DOHH2 (cell line): ENCODE measurements around the gene EDEM1.
A peak's percentile ranks its signal among the peaks of the same experiment; 100 is the strongest.
"Not testable (repeated sequence)": the region's sequence is repeated elsewhere in the genome, so short reads cannot be mapped to it uniquely, and the experiment has no call there.

Experiments
- H3F3A ChIP-seq: fragments of 200-600 bp; sonication (generic), shearing (Covaris generic); 2 replicates; pipeline ENCODE4 v1.6.0; 2016; ENCODE audit warnings: antibody characterized with exemption, mild to moderate bottlenecking; ENCODE audit not compliant: control insufficient read depth, insufficient read depth
- H3K27ac ChIP-seq: fragments of 200-600 bp; sonication (generic); 2 replicates; pipeline ENCODE4 v1.5.1; 2014; ENCODE audit warnings: low read depth, mild to moderate bottlenecking, low read length, moderate library complexity
- H3K27me3 ChIP-seq: fragments of 200-600 bp; sonication (generic); 2 replicates; pipeline ENCODE4 v1.6.1; 2014; ENCODE audit warnings: mild to moderate bottlenecking, low read length, mixed read lengths; ENCODE audit not compliant: control insufficient read depth
- H3K36me3 ChIP-seq: fragments of 200-600 bp; sonication (generic); 2 replicates; pipeline ENCODE4 v1.6.1; 2014; ENCODE audit warnings: mild to moderate bottlenecking, low read length, moderate library complexity, mixed read lengths; ENCODE audit not compliant: control insufficient read depth
- H3K4me1 ChIP-seq: fragments of 200-600 bp; sonication (generic); 2 replicates; pipeline ENCODE4 v1.6.1; 2014; ENCODE audit warnings: mild to moderate bottlenecking, low read length, mixed read lengths; ENCODE audit not compliant: control insufficient read depth
- H3K4me2 ChIP-seq: fragments of 200-600 bp; sonication (generic); 2 replicates; pipeline ENCODE4 v1.6.0; 2014; ENCODE audit warnings: mild to moderate bottlenecking, low read length, moderate library complexity
- H3K4me3 ChIP-seq: fragments of 200-600 bp; sonication (generic); 2 replicates; pipeline ENCODE4 v1.5.1; 2014; ENCODE audit warnings: mild to moderate bottlenecking, low read length, mixed read lengths
- H3K79me2 ChIP-seq: fragments of 200-600 bp; sonication (generic); 2 replicates; pipeline ENCODE4 v1.6.1; 2014; ENCODE audit warnings: mild to moderate bottlenecking, low read length, mixed read lengths; ENCODE audit not compliant: control insufficient read depth
- H3K9me2 ChIP-seq: fragments of 200-600 bp; sonication (generic); replicated peaks from 2 replicates; pipeline ENCODE4 v1.6.1; 2014; ENCODE audit warnings: mild to moderate bottlenecking, low read length, mixed read lengths; ENCODE audit not compliant: control insufficient read depth
- H3K9me3 ChIP-seq: fragments of 200-600 bp; sonication (generic); 2 replicates; pipeline ENCODE4 v1.6.1; 2014; ENCODE audit warnings: antibody characterized with exemption, low read length, mixed read lengths; ENCODE audit not compliant: control insufficient read depth, insufficient read depth
- H4K20me1 ChIP-seq: fragments of 200-600 bp; sonication (generic); 2 replicates; pipeline ENCODE4 v1.6.0; 2014; ENCODE audit warnings: low read depth, mild to moderate bottlenecking, antibody characterized with exemption, low read length, moderate library complexity; ENCODE audit not compliant: control insufficient read depth, insufficient read depth
- CTCF ChIP-seq: fragments of 200-600 bp; sonication (generic); IDR thresholded peaks from one replicate; pipeline ENCODE4 v1.5.1; 2014; ENCODE audit warnings: antibody characterized with exemption, mild to moderate bottlenecking, low read depth, low read length; ENCODE audit not compliant: poor library complexity, severe bottlenecking
- EZH2phosphoT487 ChIP-seq: fragments of 200-600 bp; sonication (generic); IDR thresholded peaks from 2 replicates; pipeline ENCODE4 v1.6.1; 2017; ENCODE audit warnings: borderline replicate concordance, mild to moderate bottlenecking, antibody characterized with exemption, low read length, moderate library complexity, mixed read lengths

EDEM1 gene

GRCh38 chr3:5181469-5182141 is 5.9 kb upstream of the EDEM1 start:
- Histone ChIP-seq H3K4me3 (peak overlapping the region; percentile 99), H3K27ac (peak overlapping the region; percentile 100), H3K27me3 (no peaks in the 10 kb centered on the region), H3K79me2 (peaks cover 57% of the 10 kb centered on the region), H3K4me1 (peaks cover 98% of the 10 kb centered on the region), H3K4me2 (peak overlapping the region; percentile 95), H3K9me3 (no peaks in the 10 kb centered on the region), H3K9me2 (no peaks in the 10 kb centered on the region), H3F3A (peaks cover 79% of the 10 kb centered on the region), H4K20me1 (no peaks in the 10 kb centered on the region), H3K36me3 (peaks cover 61% of the 10 kb centered on the region)
- no peak for TF ChIP-seq EZH2phosphoT487
- TF ChIP-seq CTCF, result no peak

- Histone ChIP-seq H3K4me1 (peaks cover 77% of the 10 kb centered on the region), H3F3A (peaks cover 67% of the 10 kb centered on the region), H3K27ac (peak overlapping the region; percentile 100), H3K36me3 (peaks cover 51% of the 10 kb centered on the region), H3K4me3 (peak overlapping the region; percentile 99), H3K79me2 (peaks cover 58% of the 10 kb centered on the region), H3K4me2 (peak overlapping the region; percentile 95)
- H3K9me3 ChIP-seq, H3K9me2 ChIP-seq, H3K27me3 ChIP-seq, H4K20me1 ChIP-seq: not testable (repeated sequence)
These were observed 3.8 kb upstream of the EDEM1 start for GRCh38 chr3:5183714-5184113.

- peaks cover 68% of the 10 kb centered on the region for H3F3A ChIP-seq
- no peaks in the 10 kb centered on the region for H3K27me3 ChIP-seq
- peaks cover 50% of the 10 kb centered on the region for H3K36me3 ChIP-seq
- peak overlapping the region; percentile 99 for H3K4me3 ChIP-seq
- H3K9me3 ChIP-seq, result no peaks in the 10 kb centered on the region
- TF ChIP-seq CTCF (peak; percentile 49), EZH2phosphoT487 (no peak)
- peaks cover 59% of the 10 kb centered on the region for H3K79me2 ChIP-seq
- peaks cover 69% of the 10 kb centered on the region for H3K4me1 ChIP-seq
- H4K20me1 ChIP-seq, result no peaks in the 10 kb centered on the region
- no peaks in the 10 kb centered on the region for H3K9me2 ChIP-seq
- peak overlapping the region; percentile 100 for H3K27ac ChIP-seq
- peak overlapping the region; percentile 95 for H3K4me2 ChIP-seq
These were observed 3.0 kb upstream of the EDEM1 start for GRCh38 chr3:5184499-5184898.

GRCh38 chr3:5185093-5185673 is 2.3 kb upstream of the EDEM1 start:
- Histone ChIP-seq H3K9me3 (no peaks in the 10 kb centered on the region), H4K20me1 (peaks cover 4% of the 10 kb centered on the region; the same call in 1 of the 2 replicates), H3F3A (peaks cover 61% of the 10 kb centered on the region), H3K36me3 (peaks cover 49% of the 10 kb centered on the region), H3K4me3 (peak overlapping the region; percentile 99), H3K4me2 (peak overlapping the region; percentile 95), H3K27ac (peak overlapping the region; percentile 100), H3K4me1 (peaks cover 63% of the 10 kb centered on the region), H3K9me2 (no peaks in the 10 kb centered on the region), H3K79me2 (peaks cover 60% of the 10 kb centered on the region), H3K27me3 (no peaks in the 10 kb centered on the region)
- TF ChIP-seq EZH2phosphoT487, result no peak
